ENCODE measurements around the gene DCTN5.
A peak's percentile ranks its signal among the peaks of the same experiment; 100 is the strongest.

Gene DCTN5

GRCh38 chr16:23666571-23667354 is 25.5 kb downstream of the DCTN5 start:
- no peak for DNase-seq

GRCh38 chr16:23667355-23667659 is 26.0 kb downstream of the DCTN5 start:
- no peak for DNase-seq

- no peak for DNase-seq
These were observed 27.0 kb downstream of the DCTN5 start for GRCh38 chr16:23668225-23668624.

- DNase-seq = no peak
These were observed 27.6 kb downstream of the DCTN5 start for GRCh38 chr16:23668873-23669272.

GRCh38 chr16:23670137-23670776 is 29.0 kb downstream of the DCTN5 start:
- DNase-seq = no peak

GRCh38 chr16:23673971-23674614 is 32.8 kb downstream of the DCTN5 start:
- DNase-seq = no peak

- no peak for DNase-seq
These were observed 35.7 kb downstream of the DCTN5 start for GRCh38 chr16:23676924-23677480.

GRCh38 chr16:23678430-23679273 is 37.4 kb downstream of the DCTN5 start, which contains the start of gene PLK1:
TSS of gene PLK1 (plus strand) at chr16:23678889. CDS start at chr16:23678933, 44 bp downstream.
- peak; percentile 68 for DNase-seq

GRCh38 chr16:23679274-23679985 is 38.2 kb downstream of the DCTN5 start:
- no peak for DNase-seq

- DNase-seq = no peak
These were observed 38.7 kb downstream of the DCTN5 start for GRCh38 chr16:23679986-23680336.

- DNase-seq = no peak
These were observed 40.9 kb downstream of the DCTN5 start for GRCh38 chr16:23682181-23682580.

GRCh38 chr16:23683487-23683886 is 42.2 kb downstream of the DCTN5 start:
- DNase-seq = no peak

- DNase-seq = no peak
These were observed 46.0 kb downstream of the DCTN5 start for GRCh38 chr16:23687034-23687808.

- no peak for DNase-seq
These were observed 48.3 kb downstream of the DCTN5 start for GRCh38 chr16:23689442-23690187.

- DNase-seq = no peak
These were observed 49.7 kb downstream of the DCTN5 start for GRCh38 chr16:23690771-23691482.

GRCh38 chr16:23691483-23692189 is 50.4 kb downstream of the DCTN5 start:
- no peak for DNase-seq

GRCh38 chr16:23692190-23692837 is 51.0 kb downstream of the DCTN5 start:
- no peak for DNase-seq

GRCh38 chr16:23694265-23694643 is 53.0 kb downstream of the DCTN5 start:
- DNase-seq = no peak
